H1 (cell line): ENCODE measurements around the gene WWP2. TPM values are rescaled to one million over a fixed set of nuclear protein-coding genes. Genes with fewer than 3 reads are reported as not detected.

Source experiments
- CTCF ChIA-PET: fragments of 300-600 bp; sonication (Branson Sonifier 250); formaldehyde crosslinking; loops from one replicate; lab custom pipeline; 2021; ENCODE audit not compliant: partially characterized antibody; lab: Charles Lee
- POLR2A ChIA-PET: fragments of 300-600 bp; sonication (Branson Sonifier 250); formaldehyde crosslinking; loops from one replicate; lab custom pipeline; 2021; ENCODE audit warnings: inconsistent platforms; ENCODE audit not compliant: partially characterized antibody; lab: Charles Lee
- DNase-seq, 2 experiments: peaks; one replicate each; pipeline versions ENCODE4 v3.0.0 to v3.0.0-alpha.2; 2010 to 2022; ENCODE audit warnings: low spot score in 2 of 2, low read depth in 1 of 2, mixed read lengths in 1 of 2
- FAIRE-seq: peaks from 2 replicates; lab custom pipeline; 2011; peaks lifted over from hg19 to GRCh38; lab: Jason Lieb, UNC
- H2AFZ ChIP-seq: 2 replicates; pipeline ENCODE4 v1.8.1; 2012; ENCODE audit warnings: low read length, inconsistent platforms
- H2AK5ac ChIP-seq: 2 replicates; pipeline ENCODE4 v1.6.1; 2013; ENCODE audit warnings: low read depth, low read length
- H2BK120ac ChIP-seq: replicated peaks from 2 replicates; pipeline ENCODE3; 2013; ENCODE audit warnings: low read depth, low read length, inconsistent platforms
- H2BK12ac ChIP-seq: 2 replicates; pipeline ENCODE4 v1.6.1; 2013; ENCODE audit warnings: low read depth, low read length
- H2BK15ac ChIP-seq: 2 replicates; pipeline ENCODE4 v1.6.1; 2013; ENCODE audit warnings: low read length
- H2BK20ac ChIP-seq: 2 replicates; pipeline ENCODE4 v1.6.1; 2013; ENCODE audit warnings: low read length
- H2BK5ac ChIP-seq: 2 replicates; pipeline ENCODE4 v1.6.1; 2013; ENCODE audit warnings: low read depth, low read length
- H3K14ac ChIP-seq: 2 replicates; pipeline ENCODE4 v1.6.1; 2013; ENCODE audit warnings: inconsistent platforms; ENCODE audit not compliant: insufficient read length
- H3K18ac ChIP-seq: 2 replicates; pipeline ENCODE4 v1.6.1; 2013; ENCODE audit warnings: low read length; ENCODE audit errors: extremely low read depth
- H3K23ac ChIP-seq: 2 replicates; pipeline ENCODE4 v1.6.1; 2013; ENCODE audit warnings: inconsistent platforms; ENCODE audit not compliant: insufficient read length
- H3K23me2 ChIP-seq: 2 replicates; pipeline ENCODE4 v1.6.1; 2013; ENCODE audit warnings: low read depth, low read length
- H3K27ac ChIP-seq: 2 replicates; pipeline ENCODE4 v1.6.1; 2011; ENCODE audit warnings: low read depth, low read length, inconsistent platforms
- H3K27me3 ChIP-seq, 4 experiments: replicated peaks in 1 of 4; 1 replicate in 1 of 4; 2 replicates in 3 of 4; pipeline versions ENCODE4 v1.6.1 to v1.8.1; 2011 to 2013; ENCODE audit warnings: low read length in 3 of 4, mild to moderate bottlenecking in 3 of 4, inconsistent platforms in 2 of 4, mixed read lengths in 2 of 4, moderate library complexity in 1 of 4; ENCODE audit not compliant: control insufficient read depth in 3 of 4, insufficient read depth in 3 of 4; ENCODE audit errors: extremely low read depth in 1 of 4
- H3K36me3 ChIP-seq, 4 experiments: 2 replicates each; pipeline versions ENCODE4 v1.6.1 to v1.8.1; 2011 to 2013; ENCODE audit warnings: mild to moderate bottlenecking in 4 of 4, low read length in 3 of 4, moderate library complexity in 2 of 4, control low read depth in 1 of 4, inconsistent platforms in 1 of 4; ENCODE audit not compliant: insufficient read depth in 4 of 4, control insufficient read depth in 2 of 4
- H3K4ac ChIP-seq: replicated peaks from 2 replicates; pipeline ENCODE3; 2013; ENCODE audit warnings: low read length, low read depth, mixed read lengths, inconsistent platforms; ENCODE audit not compliant: insufficient read length
- H3K4me1 ChIP-seq, 4 experiments: replicated peaks in 1 of 4; 1 replicate in 1 of 4; 2 replicates in 3 of 4; pipeline versions ENCODE4 v1.6.1 to v1.8.1; 2011 to 2013; ENCODE audit warnings: low read length in 3 of 4, inconsistent platforms in 2 of 4, mixed read lengths in 1 of 4; ENCODE audit not compliant: insufficient read depth in 4 of 4, control insufficient read depth in 3 of 4
- H3K4me2 ChIP-seq, 2 experiments: 2 replicates each; pipeline versions ENCODE4 v1.6.1 to v1.8.1; 2011 to 2013; ENCODE audit warnings: low read depth in 2 of 2, low read length in 2 of 2, control low read depth in 1 of 2, inconsistent platforms in 1 of 2, mild to moderate bottlenecking in 1 of 2; ENCODE audit not compliant: insufficient read depth in 1 of 2
- H3K4me3 ChIP-seq, 4 experiments: fragments of 200-600, 300-600 bp in 1 of 4; sonication (generic), shearing (Covaris generic), sonication (Bioruptor Twin) in 1 of 4; 2 replicates each; pipeline versions ENCODE4 v1.5.1 to v1.8.1; 2011 to 2016; ENCODE audit warnings: low read length in 4 of 4, low read depth in 3 of 4, control low read depth in 2 of 4, inconsistent platforms in 2 of 4, mild to moderate bottlenecking in 2 of 4, mixed read lengths in 1 of 4, moderate library complexity in 1 of 4; ENCODE audit not compliant: insufficient read depth in 2 of 4; ENCODE audit errors: extremely low read depth in 1 of 4
- H3K56ac ChIP-seq: replicated peaks from 2 replicates; pipeline ENCODE3; 2013; ENCODE audit warnings: low read depth, mild to moderate bottlenecking, mixed read lengths, low read length, inconsistent platforms; ENCODE audit not compliant: insufficient read length
- H3K79me1 ChIP-seq: 2 replicates; pipeline ENCODE4 v1.6.1; 2013; ENCODE audit warnings: low read depth, low read length, control low read depth
- H3K79me2 ChIP-seq, 2 experiments: 2 replicates each; pipeline versions ENCODE4 v1.6.1 to v1.8.1; 2012 to 2013; ENCODE audit warnings: low read length in 2 of 2, mild to moderate bottlenecking in 2 of 2, inconsistent platforms in 1 of 2; ENCODE audit not compliant: insufficient read depth in 2 of 2, control insufficient read depth in 1 of 2
- H3K9ac ChIP-seq, 4 experiments: replicated peaks in 1 of 4; 1 replicate in 1 of 4; 2 replicates in 3 of 4; pipeline versions ENCODE4 v1.6.1 to v1.8.1; 2011 to 2013; ENCODE audit warnings: low read depth in 3 of 4, low read length in 3 of 4, control low read depth in 2 of 4, mild to moderate bottlenecking in 2 of 4, moderate library complexity in 2 of 4, inconsistent platforms in 1 of 4; ENCODE audit errors: extremely low read depth in 1 of 4
- H3K9me3 ChIP-seq, 2 experiments: 2 replicates each; pipeline versions ENCODE4 v1.6.1 to v1.8.1; 2012 to 2013; ENCODE audit warnings: mild to moderate bottlenecking in 2 of 2, moderate library complexity in 2 of 2, control low read depth in 1 of 2, inconsistent platforms in 1 of 2, low read depth in 1 of 2, low read length in 1 of 2, mixed read lengths in 1 of 2; ENCODE audit not compliant: insufficient read depth in 2 of 2
- H4K20me1 ChIP-seq, 2 experiments: replicated peaks in 1 of 2; 2 replicates each; pipeline versions ENCODE3 to v1.8.1; 2011 to 2013; ENCODE audit warnings: inconsistent platforms in 2 of 2, low read length in 2 of 2, mild to moderate bottlenecking in 1 of 2; ENCODE audit not compliant: insufficient read depth in 2 of 2, control insufficient read depth in 1 of 2
- H4K5ac ChIP-seq: 2 replicates; pipeline ENCODE4 v1.6.1; 2013; ENCODE audit warnings: low read length, low read depth, mixed read lengths, inconsistent platforms; ENCODE audit not compliant: insufficient read length
- H4K8ac ChIP-seq: 2 replicates; pipeline ENCODE4 v1.8.0; 2013; ENCODE audit warnings: mild to moderate bottlenecking, moderate library complexity, low read length, inconsistent platforms; ENCODE audit not compliant: insufficient read depth; ENCODE audit errors: extremely low read depth
- H4K91ac ChIP-seq: replicated peaks from 2 replicates; pipeline ENCODE3; 2013; ENCODE audit warnings: low read length, mixed read lengths, inconsistent platforms; ENCODE audit not compliant: insufficient read length
- CREB1 ChIP-seq: IDR thresholded peaks from 2 replicates; pipeline ENCODE4 v1.6.1; 2012; ENCODE audit warnings: inconsistent platforms
- WGBS, 2 experiments: shearing (Covaris generic) in 1 of 2; methylation state at CpG; one replicate each; pipeline versions ENCODE4 v1.1.6 to v1.1.7; 2013 to 2015; ENCODE audit warnings: low lambda C conversion rate in 2 of 2, mixed read lengths in 2 of 2, inconsistent platforms in 1 of 2, low coverage in 1 of 2, missing lambda C conversion rate in 1 of 2; ENCODE audit not compliant: insufficient replicate concordance in 2 of 2, insufficient coverage in 1 of 2, insufficient read length in 1 of 2; ENCODE audit errors: extremely low coverage in 1 of 2, missing lambda C conversion rate in 1 of 2; 5-methylcytosine and 5-hydroxymethylcytosine counted together
- polyA plus RNA-seq, 7 experiments: library from polyadenylated mRNA; depleted of rRNA in 3 of 7; stranded (reverse) in 5 of 7; unstranded in 2 of 7; fragments of >200 nt in 5 of 7; fragments of 200-250 nt in 2 of 7; gene quantifications; 1 replicate in 5 of 7; 2 replicates in 1 of 7; 4 replicates in 1 of 7; pipeline versions ENCODE4 v1.2.1 to v1.2.3, GENCODE V29; 2011 to 2013; ENCODE audit warnings: missing spikeins in 2 of 7, mixed read lengths in 2 of 7
- total RNA-seq: library from RNA; stranded (reverse); fragmentation: NEBNext Ultra II Directional; extraction: Animal tissue kit (Norgen Biotek cat#: 25700); gene quantifications from 2 replicates; pipeline ENCODE4 v1.2.1, GENCODE V29; 2021

Gene WWP2
- total and polyA plus RNA-seq, 2 of the 8 experiments (the other 6 are each of a cell fraction or from before 2014, with no cell fraction given) = 14.1 to 42.2 TPM

DNA sequence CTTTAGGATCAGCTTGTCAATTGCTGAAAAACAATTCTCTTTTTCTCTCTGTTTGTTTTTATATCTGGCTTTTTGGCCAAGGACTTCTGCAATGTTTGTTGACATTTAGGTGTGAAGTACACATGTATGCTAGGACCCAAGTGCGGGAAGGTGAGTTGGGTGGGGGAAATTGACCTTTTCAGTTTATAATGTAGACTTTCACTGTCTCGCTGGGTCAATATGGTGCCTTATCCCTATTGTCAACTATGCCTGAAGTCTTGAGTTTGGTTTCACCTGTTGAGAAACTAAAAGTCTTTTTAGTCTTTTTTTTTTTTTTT is 9.5 kb downstream of the WWP2 start:
- H3K79me2 ChIP-seq = peaks cover 0 to 73% of the 10 kb centered on the region in 2 experiments; a peak in 2 of 4 replicates
- no peak overlapping the region for H4K5ac ChIP-seq
- POLR2A ChIA-PET = interaction anchor here (0.7 to 3.2 kb wide), 3 partner anchors 9 to 19 kb away, joined by 3 to 9 read pairs (median 3); no protein-coding TSS in a partner anchor
- no peak overlapping the region for H3K4me2 ChIP-seq
- no peak overlapping the region for H3K27ac ChIP-seq
- H4K20me1 ChIP-seq = peaks cover 0 to 5% of the 10 kb centered on the region in 2 experiments
- no peak overlapping the region for H3K14ac ChIP-seq
- peaks cover 3% of the 10 kb centered on the region for H3K79me1 ChIP-seq
- no peak overlapping the region for H3K4ac ChIP-seq
- H3K9ac ChIP-seq = no peak overlapping the region
- H3K27me3 ChIP-seq = no peaks in the 10 kb centered on the region
- H2BK15ac ChIP-seq = no peak overlapping the region
- no peak overlapping the region for H3K56ac ChIP-seq
- H3K23me2 ChIP-seq = no peaks in the 10 kb centered on the region
- H2BK120ac ChIP-seq = no peak overlapping the region
- 96% methylated on average over 2 of the region's 2 CpGs; no CpG with 5 or more reads in 1 of the 2 experiments for WGBS, 2 experiments
- H4K91ac ChIP-seq = no peak overlapping the region
- H3K9me3 ChIP-seq = peaks cover 0 to 13% of the 10 kb centered on the region in 2 experiments; a peak in 1 of 4 replicates
- H2BK20ac ChIP-seq = no peak overlapping the region
- H2BK12ac ChIP-seq = no peak overlapping the region
- H4K8ac ChIP-seq = no peak overlapping the region
- no peak overlapping the region for H3K23ac ChIP-seq
- DNase-seq = no peak
- FAIRE-seq = no peak
- CTCF ChIA-PET = interaction anchor here (1.2 kb wide), 1 partner anchor 25 kb away, joined by 5 read pairs; no protein-coding TSS in a partner anchor
- H3K4me1 ChIP-seq = no peaks in the 10 kb centered on the region
- no peak for TF ChIP-seq CREB1
- H2BK5ac ChIP-seq = no peak overlapping the region
- H2AK5ac ChIP-seq = no peak overlapping the region
- H3K36me3 ChIP-seq = no peaks in the 10 kb centered on the region
- no peak overlapping the region for H3K18ac ChIP-seq
- no peak overlapping the region for H3K4me3 ChIP-seq
- H2AFZ ChIP-seq = no peak overlapping the region
